Nephron (organoid): ENCODE results near the gene HOXB13.

Experiments used
- H3K27ac Mint-ChIP-seq, 3 experiments: 2 replicates each; pipeline ENCODE4 v1.8.0; 2020; ENCODE audit warnings: mixed read lengths in 3 of 3, mild to moderate bottlenecking in 2 of 3, moderate library complexity in 1 of 3
- H3K27me3 Mint-ChIP-seq: 2 replicates; pipeline ENCODE4 v1.8.0; 2021; ENCODE audit warnings: low read depth, mild to moderate bottlenecking, moderate library complexity, mixed read lengths
- H3K36me3 Mint-ChIP-seq: 2 replicates; pipeline ENCODE4 v1.8.0; 2020; ENCODE audit warnings: low read depth, mixed read lengths
- H3K4me1 Mint-ChIP-seq: 2 replicates; pipeline ENCODE4 v1.8.0; 2020; ENCODE audit warnings: mixed read lengths
- H3K4me3 Mint-ChIP-seq, 3 experiments: 2 replicates each; pipeline ENCODE4 v1.8.0; 2020; ENCODE audit warnings: mild to moderate bottlenecking in 3 of 3, mixed read lengths in 3 of 3, moderate library complexity in 2 of 3
- H3K9me3 Mint-ChIP-seq: 2 replicates; pipeline ENCODE4 v1.8.0; 2020; ENCODE audit warnings: mixed read lengths
- TF ChIP-seq, protein P1 (sequence below), 3 experiments: fragments of 200-600 bp; sonication (generic); IDR thresholded peaks; one replicate each; pipeline ENCODE4 v1.5.0; 2021; ENCODE audit warnings: antibody characterized with exemption in 3 of 3; ENCODE audit not compliant: unreplicated experiment in 3 of 3

Gene HOXB13

DNA sequence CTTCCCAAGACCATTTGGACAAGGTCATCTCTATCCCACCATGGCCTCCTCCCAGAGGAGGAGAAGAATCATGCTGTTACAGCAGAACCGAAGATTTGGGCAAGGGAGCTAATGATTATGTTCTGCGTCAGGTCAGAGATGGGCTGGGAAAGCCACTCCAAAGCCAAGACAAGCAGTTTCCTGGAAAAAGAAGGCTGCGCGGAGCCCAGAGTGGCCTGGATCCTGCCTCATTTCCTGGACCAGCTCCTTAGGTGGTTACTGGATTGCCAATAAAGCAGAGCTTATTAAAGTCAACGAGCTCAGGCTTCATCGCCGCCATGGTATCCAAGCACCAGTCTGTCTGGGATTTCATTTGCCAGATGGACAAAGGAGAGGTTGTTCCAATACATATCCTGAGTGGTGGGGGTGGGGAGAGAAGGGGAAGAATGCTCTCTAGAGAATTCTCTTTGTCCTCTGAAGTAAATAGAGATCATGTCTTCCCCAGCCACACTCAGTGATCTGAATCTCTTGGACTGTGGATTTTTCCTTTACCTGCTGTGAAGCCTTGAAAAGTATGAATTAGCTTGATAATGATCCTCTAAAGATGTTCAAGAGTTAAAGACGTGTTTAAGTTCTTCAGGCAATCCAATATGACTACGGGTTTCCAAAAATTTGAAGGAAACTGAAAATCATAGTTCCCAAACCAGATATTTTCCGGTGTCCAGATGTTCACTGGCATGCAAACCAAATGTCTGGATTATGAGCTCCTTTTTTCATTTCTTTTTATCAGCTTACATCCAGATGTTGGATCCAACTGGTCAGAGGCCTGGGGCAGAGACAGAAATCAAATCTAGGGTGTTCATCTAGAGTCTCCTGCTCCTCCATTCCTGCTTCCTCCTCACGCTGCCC lies 23.9 kb downstream of the HOXB13 start:
- H3K9me3 Mint-ChIP-seq: no peaks in the 10 kb centered on the region

DNA sequence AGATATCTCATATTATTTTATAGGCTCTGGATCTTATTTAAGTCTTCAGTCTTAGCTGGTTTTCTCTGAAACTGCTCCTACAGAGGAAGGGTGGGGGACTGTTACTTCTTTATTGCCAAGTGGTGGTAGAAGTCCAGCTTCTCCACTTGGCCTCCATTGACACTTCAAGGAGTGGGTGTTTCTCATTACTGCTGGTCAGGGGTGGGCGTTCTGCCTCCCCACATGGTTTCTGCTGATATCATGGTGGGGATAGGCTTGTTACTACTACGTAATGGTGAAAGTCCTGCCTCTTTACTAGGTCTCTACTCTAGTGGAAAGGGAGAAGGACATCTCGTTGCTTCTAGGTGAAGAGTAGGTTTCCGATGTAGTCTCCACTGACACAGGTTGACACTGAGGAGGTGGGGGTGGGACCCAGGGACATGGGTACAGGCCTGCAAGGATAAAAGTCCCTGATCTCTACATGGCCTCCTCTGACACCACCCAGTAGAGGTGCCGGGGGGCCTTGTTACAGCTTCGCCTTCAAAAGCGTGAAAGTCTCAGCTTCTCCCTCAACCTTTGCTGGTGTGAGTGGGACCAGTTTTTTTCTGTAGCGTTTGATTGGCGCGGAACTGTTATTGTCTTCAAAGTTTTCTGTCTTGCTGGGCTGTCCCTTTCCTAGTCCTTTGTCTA lies 26.6 kb downstream of the HOXB13 start:
- H3K27ac Mint-ChIP-seq: no peak overlapping the region
- no peaks in the 10 kb centered on the region for H3K4me1 Mint-ChIP-seq
- H3K9me3 Mint-ChIP-seq: no peaks in the 10 kb centered on the region
- TF ChIP-seq, protein P1, sequence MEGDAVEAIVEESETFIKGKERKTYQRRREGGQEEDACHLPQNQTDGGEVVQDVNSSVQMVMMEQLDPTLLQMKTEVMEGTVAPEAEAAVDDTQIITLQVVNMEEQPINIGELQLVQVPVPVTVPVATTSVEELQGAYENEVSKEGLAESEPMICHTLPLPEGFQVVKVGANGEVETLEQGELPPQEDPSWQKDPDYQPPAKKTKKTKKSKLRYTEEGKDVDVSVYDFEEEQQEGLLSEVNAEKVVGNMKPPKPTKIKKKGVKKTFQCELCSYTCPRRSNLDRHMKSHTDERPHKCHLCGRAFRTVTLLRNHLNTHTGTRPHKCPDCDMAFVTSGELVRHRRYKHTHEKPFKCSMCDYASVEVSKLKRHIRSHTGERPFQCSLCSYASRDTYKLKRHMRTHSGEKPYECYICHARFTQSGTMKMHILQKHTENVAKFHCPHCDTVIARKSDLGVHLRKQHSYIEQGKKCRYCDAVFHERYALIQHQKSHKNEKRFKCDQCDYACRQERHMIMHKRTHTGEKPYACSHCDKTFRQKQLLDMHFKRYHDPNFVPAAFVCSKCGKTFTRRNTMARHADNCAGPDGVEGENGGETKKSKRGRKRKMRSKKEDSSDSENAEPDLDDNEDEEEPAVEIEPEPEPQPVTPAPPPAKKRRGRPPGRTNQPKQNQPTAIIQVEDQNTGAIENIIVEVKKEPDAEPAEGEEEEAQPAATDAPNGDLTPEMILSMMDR (IDR thresholded peaks at IDR 0.05; ENCODE audit: unreplicated experiment in 3 of 3): no peak
- H3K36me3 Mint-ChIP-seq: no peaks in the 10 kb centered on the region
- peaks cover 35% of the 10 kb centered on the region for H3K27me3 Mint-ChIP-seq
- no peak overlapping the region for H3K4me3 Mint-ChIP-seq

More for the DNA sequence above, 23.9 kb downstream of the HOXB13 start:
- H3K27ac Mint-ChIP-seq: no peak overlapping the region
- H3K27me3 Mint-ChIP-seq: peaks cover 59% of the 10 kb centered on the region
- TF ChIP-seq, protein P1 (IDR thresholded peaks at IDR 0.05; ENCODE audit: unreplicated experiment in 3 of 3): no peak
- H3K4me1 Mint-ChIP-seq: no peaks in the 10 kb centered on the region
- no peak overlapping the region for H3K4me3 Mint-ChIP-seq
- no peaks in the 10 kb centered on the region for H3K36me3 Mint-ChIP-seq

DNA sequence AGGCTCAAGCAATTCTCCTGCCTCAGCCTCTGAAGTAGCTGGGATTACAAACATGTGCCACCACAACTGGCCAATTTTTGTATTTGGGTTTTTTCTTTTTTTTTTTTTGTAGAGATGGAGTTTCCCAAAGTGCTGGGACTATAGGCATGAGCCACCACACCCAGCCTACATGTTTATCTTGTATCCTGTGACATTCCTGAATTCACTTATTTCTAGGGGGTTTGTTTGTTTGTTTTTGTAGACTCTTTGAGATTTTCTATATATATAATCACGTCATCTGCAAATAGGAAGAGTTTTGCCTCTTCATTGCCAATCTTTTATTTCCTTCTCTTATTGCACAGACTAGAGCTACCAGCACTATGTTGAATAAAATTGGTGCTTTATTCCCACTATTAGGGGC lies 35.4 kb downstream of the HOXB13 start:
- H3K4me1 Mint-ChIP-seq: no peaks in the 10 kb centered on the region
- H3K9me3 Mint-ChIP-seq: no peaks in the 10 kb centered on the region
- TF ChIP-seq, protein P1 (IDR thresholded peaks at IDR 0.05; ENCODE audit: unreplicated experiment in 3 of 3): no peak
- peaks cover 19% of the 10 kb centered on the region for H3K27me3 Mint-ChIP-seq
- H3K4me3 Mint-ChIP-seq: no peak overlapping the region
- no peak overlapping the region for H3K27ac Mint-ChIP-seq
- H3K36me3 Mint-ChIP-seq: peaks cover 8% of the 10 kb centered on the region

DNA sequence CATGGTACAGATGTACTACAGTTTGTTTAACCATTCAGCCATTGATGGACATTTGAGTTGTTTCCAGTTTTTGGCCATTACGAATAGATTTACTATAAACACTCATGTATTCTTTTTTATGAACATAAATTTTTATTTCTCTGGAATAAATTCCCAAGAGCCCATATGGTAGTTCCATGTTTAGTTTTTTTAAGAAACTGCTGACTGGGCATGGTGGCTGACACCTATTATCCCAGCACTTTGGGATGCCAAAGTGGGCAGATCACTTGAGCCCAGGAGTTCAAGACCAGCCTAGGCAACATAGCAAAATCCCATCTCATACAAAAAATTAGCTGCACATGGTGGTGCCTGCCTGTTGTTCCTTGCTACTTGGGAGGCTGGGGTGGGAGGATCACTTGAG lies 36.5 kb downstream of the HOXB13 start:
- Mint-ChIP-seq H3K27ac (no peak overlapping the region), H3K27me3 (peaks cover 19% of the 10 kb centered on the region), H3K36me3 (peaks cover 8% of the 10 kb centered on the region), H3K4me3 (no peak overlapping the region), H3K9me3 (no peaks in the 10 kb centered on the region), H3K4me1 (no peaks in the 10 kb centered on the region)
- TF ChIP-seq, protein P1 (IDR thresholded peaks at IDR 0.05; ENCODE audit: unreplicated experiment in 3 of 3): no peak

DNA sequence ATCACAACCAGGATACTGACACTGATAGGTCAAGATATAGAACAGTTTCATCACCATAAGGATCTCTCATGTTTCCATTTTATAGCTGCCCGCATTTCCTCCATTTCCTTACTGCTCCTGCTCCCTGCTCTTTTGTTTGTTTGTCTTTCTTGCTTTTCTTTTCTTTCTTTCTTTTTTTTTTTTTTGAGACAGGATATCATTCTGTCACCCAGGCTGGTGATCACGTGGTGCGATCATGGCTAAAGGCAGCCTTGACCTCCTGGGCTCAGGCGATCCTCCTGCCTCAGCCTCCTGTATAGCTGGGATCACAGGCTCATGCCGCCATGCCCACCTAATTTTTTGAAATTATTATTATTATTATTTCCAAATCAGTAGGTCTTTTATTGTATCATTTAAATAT lies 37.9 kb downstream of the HOXB13 start:
- Mint-ChIP-seq H3K36me3 (peaks cover 8% of the 10 kb centered on the region), H3K27ac (no peak overlapping the region), H3K4me1 (no peaks in the 10 kb centered on the region), H3K4me3 (no peak overlapping the region), H3K9me3 (no peaks in the 10 kb centered on the region), H3K27me3 (peaks cover 11% of the 10 kb centered on the region)
- TF ChIP-seq, protein P1 (IDR thresholded peaks at IDR 0.05; ENCODE audit: unreplicated experiment in 3 of 3): no peak
